Measurements from ENCODE around the gene FEZ2. TPM values are rescaled to one million over a fixed set of nuclear protein-coding genes. Genes with fewer than 3 reads are reported as not detected.

The FEZ2 gene
- total and polyA plus RNA-seq, 2 of the 13 experiments (the other 11 are each of a cell fraction or from before 2014, with no cell fraction given), result 42.5 to 59.1 TPM

DNA sequence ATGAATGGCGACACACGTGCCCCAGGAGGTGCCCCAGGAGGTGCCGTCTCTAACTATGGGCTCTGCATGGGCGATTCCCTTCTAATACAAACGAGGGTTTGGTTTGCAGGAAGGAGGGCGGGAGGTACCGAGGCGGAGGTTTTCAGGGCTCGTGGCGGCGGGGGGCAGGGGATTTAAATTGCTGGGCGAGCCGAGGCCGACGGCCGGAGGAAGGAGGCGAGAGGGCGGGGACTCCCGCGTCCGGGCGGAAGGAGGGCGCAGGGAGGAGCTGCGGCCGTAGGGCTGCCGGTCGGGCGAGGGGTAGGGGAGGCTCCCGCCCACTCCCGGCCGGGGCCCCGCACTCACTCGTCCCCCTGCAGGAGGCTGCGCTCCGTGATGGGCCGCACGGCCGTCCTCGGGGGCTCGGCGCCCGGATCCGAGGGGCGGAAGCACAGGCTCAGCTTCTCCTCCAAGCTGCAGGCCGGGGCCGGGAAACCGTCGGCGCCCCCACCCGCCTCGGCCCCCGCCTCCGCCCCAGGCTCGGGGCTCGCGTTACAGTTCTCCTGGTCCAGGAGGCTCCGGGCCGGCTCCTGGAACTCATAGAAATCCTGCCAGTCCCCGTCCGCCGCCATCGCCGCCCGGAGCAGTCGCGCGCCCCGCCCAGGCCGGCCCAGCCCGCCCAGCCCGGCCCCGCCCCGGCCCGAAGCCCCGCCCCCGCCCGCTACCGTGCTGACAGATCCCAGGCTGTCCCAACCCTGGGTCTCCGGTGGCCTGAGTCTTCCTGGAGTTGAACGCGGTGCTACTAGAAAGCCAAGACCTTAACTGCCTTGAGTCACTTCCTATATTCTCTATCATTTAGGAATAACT lies at the start of gene FEZ2 (continued):
- TF ChIP-seq, protein P1, sequence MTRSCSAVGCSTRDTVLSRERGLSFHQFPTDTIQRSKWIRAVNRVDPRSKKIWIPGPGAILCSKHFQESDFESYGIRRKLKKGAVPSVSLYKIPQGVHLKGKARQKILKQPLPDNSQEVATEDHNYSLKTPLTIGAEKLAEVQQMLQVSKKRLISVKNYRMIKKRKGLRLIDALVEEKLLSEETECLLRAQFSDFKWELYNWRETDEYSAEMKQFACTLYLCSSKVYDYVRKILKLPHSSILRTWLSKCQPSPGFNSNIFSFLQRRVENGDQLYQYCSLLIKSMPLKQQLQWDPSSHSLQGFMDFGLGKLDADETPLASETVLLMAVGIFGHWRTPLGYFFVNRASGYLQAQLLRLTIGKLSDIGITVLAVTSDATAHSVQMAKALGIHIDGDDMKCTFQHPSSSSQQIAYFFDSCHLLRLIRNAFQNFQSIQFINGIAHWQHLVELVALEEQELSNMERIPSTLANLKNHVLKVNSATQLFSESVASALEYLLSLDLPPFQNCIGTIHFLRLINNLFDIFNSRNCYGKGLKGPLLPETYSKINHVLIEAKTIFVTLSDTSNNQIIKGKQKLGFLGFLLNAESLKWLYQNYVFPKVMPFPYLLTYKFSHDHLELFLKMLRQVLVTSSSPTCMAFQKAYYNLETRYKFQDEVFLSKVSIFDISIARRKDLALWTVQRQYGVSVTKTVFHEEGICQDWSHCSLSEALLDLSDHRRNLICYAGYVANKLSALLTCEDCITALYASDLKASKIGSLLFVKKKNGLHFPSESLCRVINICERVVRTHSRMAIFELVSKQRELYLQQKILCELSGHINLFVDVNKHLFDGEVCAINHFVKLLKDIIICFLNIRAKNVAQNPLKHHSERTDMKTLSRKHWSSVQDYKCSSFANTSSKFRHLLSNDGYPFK (CRISPR knock-in tag; IDR thresholded peaks at IDR 0.05; ENCODE audit: borderline replicate concordance), result peak; percentile 70; the same call in 1 of the 2 replicates
- peak; percentile 64; the same call in 1 of the 2 replicates for TF ChIP-seq ZNF331 (CRISPR knock-in tag; IDR thresholded peaks at IDR 0.05)
- no peak for TF ChIP-seq ZNF160 (CRISPR knock-in tag; IDR thresholded peaks at IDR 0.05)
- TF ChIP-seq ZNF207 (IDR thresholded peaks at IDR 0.05; ENCODE audit: borderline replicate concordance), result no peak
- 0 out of 2 replicates have a peak, but pooled peaks have one; percentile 28 for TF ChIP-seq ZNF281 (CRISPR knock-in tag; IDR thresholded peaks at IDR 0.05; ENCODE audit: borderline replicate concordance)
- peak; percentile 45; the same call in 1 of the 2 replicates for TF ChIP-seq ZNF121 (CRISPR knock-in tag; IDR thresholded peaks at IDR 0.05)
- 0 out of 2 replicates have a peak, but pooled peaks have one; percentile 54 for TF ChIP-seq GZF1 (CRISPR knock-in tag; IDR thresholded peaks at IDR 0.05)
- TF ChIP-seq, protein P2, sequence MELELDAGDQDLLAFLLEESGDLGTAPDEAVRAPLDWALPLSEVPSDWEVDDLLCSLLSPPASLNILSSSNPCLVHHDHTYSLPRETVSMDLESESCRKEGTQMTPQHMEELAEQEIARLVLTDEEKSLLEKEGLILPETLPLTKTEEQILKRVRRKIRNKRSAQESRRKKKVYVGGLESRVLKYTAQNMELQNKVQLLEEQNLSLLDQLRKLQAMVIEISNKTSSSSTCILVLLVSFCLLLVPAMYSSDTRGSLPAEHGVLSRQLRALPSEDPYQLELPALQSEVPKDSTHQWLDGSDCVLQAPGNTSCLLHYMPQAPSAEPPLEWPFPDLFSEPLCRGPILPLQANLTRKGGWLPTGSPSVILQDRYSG (CRISPR knock-in tag; IDR thresholded peaks at IDR 0.05), result no peak
- no peak for TF ChIP-seq HOXA9 (CRISPR knock-in tag; IDR thresholded peaks at IDR 0.05; ENCODE audit: borderline replicate concordance)
- TF ChIP-seq PAF1 (CRISPR knock-in tag; IDR thresholded peaks at IDR 0.05), result no peak
- no peak; the same call in 1 of the 2 replicates for TF ChIP-seq ZSCAN9 (CRISPR knock-in tag; IDR thresholded peaks at IDR 0.05; ENCODE audit: borderline replicate concordance)
- no peak for TF ChIP-seq ZNF556 (CRISPR knock-in tag; IDR thresholded peaks at IDR 0.05; ENCODE audit: borderline replicate concordance)
- TF ChIP-seq ZNF136 (CRISPR knock-in tag; IDR thresholded peaks at IDR 0.05; ENCODE audit: low read depth), result peak; percentile 56; the same call in 1 of the 2 replicates
- TF ChIP-seq, protein P3, sequence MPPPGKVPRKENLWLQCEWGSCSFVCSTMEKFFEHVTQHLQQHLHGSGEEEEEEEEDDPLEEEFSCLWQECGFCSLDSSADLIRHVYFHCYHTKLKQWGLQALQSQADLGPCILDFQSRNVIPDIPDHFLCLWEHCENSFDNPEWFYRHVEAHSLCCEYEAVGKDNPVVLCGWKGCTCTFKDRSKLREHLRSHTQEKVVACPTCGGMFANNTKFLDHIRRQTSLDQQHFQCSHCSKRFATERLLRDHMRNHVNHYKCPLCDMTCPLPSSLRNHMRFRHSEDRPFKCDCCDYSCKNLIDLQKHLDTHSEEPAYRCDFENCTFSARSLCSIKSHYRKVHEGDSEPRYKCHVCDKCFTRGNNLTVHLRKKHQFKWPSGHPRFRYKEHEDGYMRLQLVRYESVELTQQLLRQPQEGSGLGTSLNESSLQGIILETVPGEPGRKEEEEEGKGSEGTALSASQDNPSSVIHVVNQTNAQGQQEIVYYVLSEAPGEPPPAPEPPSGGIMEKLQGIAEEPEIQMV (CRISPR knock-in tag; IDR thresholded peaks at IDR 0.05; ENCODE audit: low read depth), result no peak
- no peak for TF ChIP-seq ATAD3A (CRISPR knock-in tag; IDR thresholded peaks at IDR 0.05)
- peak; percentile 48; the same call in 1 of the 2 replicates for TF ChIP-seq TARDBP (CRISPR knock-in tag; IDR thresholded peaks at IDR 0.05)
- TF ChIP-seq NR2F2 (IDR thresholded peaks at IDR 0.05; ENCODE audit: borderline replicate concordance, low read depth), result 0 out of 2 replicates have a peak, but pooled peaks have one; percentile 14
- TF ChIP-seq TOPORS (CRISPR knock-in tag; IDR thresholded peaks at IDR 0.05), result 0 out of 2 replicates have a peak, but pooled peaks have one; percentile 37
- TF ChIP-seq ZNF691 (CRISPR knock-in tag; IDR thresholded peaks at IDR 0.05; ENCODE audit: borderline replicate concordance, low read depth), result peak; percentile 59; the same call in 1 of the 2 replicates
